Sigmoid colon (tissue), 7 donors: ENCODE data around the gene NR1D2. TPM values are rescaled to one million over a fixed set of nuclear protein-coding genes. Genes with fewer than 3 reads are reported as not detected.
"Not testable (repeated sequence)": the region's sequence is repeated elsewhere in the genome, so short reads cannot be mapped to it uniquely, and the experiment has no call there.

Experiments
- DNase-seq: peaks from one replicate; pipeline ENCODE4 v3.0.0-alpha.2; 2019
- H3K27ac ChIP-seq, 4 donors: fragments of 200-600 bp; sonication (generic); one replicate each; pipeline ENCODE4 v1.5.1; 2016 to 2019; ENCODE audit warnings: mild to moderate bottlenecking in 1 of 4
- H3K27me3 ChIP-seq, 3 donors: fragments of 200-600 bp; sonication (generic); one replicate each; pipeline ENCODE4 v1.5.1; 2019; ENCODE audit warnings: mild to moderate bottlenecking in 1 of 3
- H3K36me3 ChIP-seq, 4 donors: fragments of 200-600 bp; sonication (generic); one replicate each; pipeline ENCODE4 v1.5.1; 2016 to 2019
- H3K4me1 ChIP-seq, 4 donors: fragments of 200-600 bp; sonication (generic); one replicate each; pipeline ENCODE4 v1.5.1; 2017 to 2019
- H3K4me3 ChIP-seq, 4 donors: fragments of 200-600 bp; sonication (generic); one replicate each; pipeline ENCODE4 v1.5.1; 2017 to 2019; ENCODE audit warnings: mild to moderate bottlenecking in 2 of 4, moderate library complexity in 1 of 4
- H3K9me3 ChIP-seq, 4 donors: fragments of 200-600 bp in 3 of 4; sonication (generic) in 3 of 4; one replicate each; pipeline versions ENCODE4 v1.5.1 to v1.6.1; 2013 to 2019
- EP300 ChIP-seq, 4 donors: sonication (generic); formaldehyde crosslinking; IDR thresholded peaks; one replicate each; pipeline ENCODE4 v1.6.1; 2017; ENCODE audit warnings: antibody characterized with exemption in 4 of 4
- POLR2A ChIP-seq, 2 donors: fragments of 450-650 bp; IDR thresholded peaks; one replicate each; pipeline ENCODE4 v1.6.1; 2016; ENCODE audit warnings: antibody characterized with exemption in 2 of 2, mild to moderate bottlenecking in 2 of 2, moderate library complexity in 2 of 2
- POLR2AphosphoS5 ChIP-seq, 4 donors: sonication (generic); formaldehyde crosslinking; IDR thresholded peaks; one replicate each; pipeline ENCODE4 v1.6.1; 2017; ENCODE audit warnings: antibody characterized with exemption in 4 of 4
- WGBS, 2 donors: extraction: QIAGEN DNeasy Blood & Tissue Kit; methylation state at CpG; one replicate each; pipeline ENCODE4 v1.1.7; 2013; 5-methylcytosine and 5-hydroxymethylcytosine counted together
- intact Hi-C: fragments of 100-400 bp; cut with DNase I; formaldehyde crosslinking; loops from one replicate; pipeline ENCODE4 v1.15.1; 2023
- polyA plus RNA-seq, 3 donors: library from polyadenylated mRNA; stranded (reverse); fragments of 200-250 nt; gene quantifications; one replicate each; pipeline ENCODE4 v1.2.3, GENCODE V29; 2013
- total RNA-seq, 4 donors: library from RNA; depleted of rRNA; stranded (reverse); fragments of >200 nt; gene quantifications; one replicate each; pipeline ENCODE4 v1.1.0, GENCODE V29; 2016
- TF ChIP-seq, protein P1 (sequence below), 4 experiments: fragments of 450-650 bp in 3 of 4; fragments of 200-600 bp in 1 of 4; IDR thresholded peaks; one replicate each; pipeline ENCODE4 v1.5.1; 2016 to 2019; ENCODE audit warnings: antibody characterized with exemption in 4 of 4, mild to moderate bottlenecking in 3 of 4, moderate library complexity in 2 of 4
- donor health status: healthy with polysubstance abuse.
- donor health status: Bipolar disorder and iron deficiency.
- donor health status: healthy.

The NR1D2 gene
- total and polyA plus RNA-seq, 7 donors = 7.7 to 63.7 (median 43.8) TPM

DNA sequence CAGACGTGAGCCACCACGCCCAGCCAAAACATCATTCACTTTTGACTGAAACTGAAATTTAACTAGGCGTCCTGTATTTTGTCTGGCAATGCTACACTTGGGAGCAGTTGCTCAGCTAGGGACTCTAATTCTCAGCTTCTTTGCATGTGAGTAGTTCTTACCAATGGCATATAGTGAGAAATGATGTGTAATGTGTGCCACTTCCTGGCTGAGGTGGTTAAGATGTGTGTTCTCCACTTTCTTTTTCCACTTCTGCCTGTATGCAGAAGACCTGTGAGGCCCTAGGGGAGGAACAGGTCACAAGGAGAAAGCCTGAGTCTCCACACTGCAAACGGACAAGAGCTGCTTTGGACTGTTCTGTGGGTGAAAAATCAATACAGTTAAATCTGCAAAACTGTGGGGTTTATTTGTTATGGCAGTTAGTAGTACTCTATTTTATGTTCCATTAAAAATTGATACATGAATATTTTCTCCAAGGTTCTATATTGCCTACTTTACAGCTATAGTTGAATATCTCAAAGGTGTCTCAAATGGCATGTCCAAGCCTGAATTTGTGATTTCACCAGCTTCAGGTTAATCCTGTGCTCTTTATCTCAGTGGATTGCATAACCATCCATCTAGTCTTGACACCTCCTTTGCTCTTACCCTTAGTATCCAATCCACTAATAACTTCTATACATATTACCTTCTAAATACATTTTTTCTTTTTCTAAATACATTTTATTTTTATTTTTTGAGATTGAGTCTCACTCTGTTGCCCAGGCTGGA lies 59.3 kb downstream of the NR1D2 start:
- H3K36me3 ChIP-seq = no peaks in the 10 kb centered on the region
- intact Hi-C loops = no loop called here
- TF ChIP-seq, protein P1, sequence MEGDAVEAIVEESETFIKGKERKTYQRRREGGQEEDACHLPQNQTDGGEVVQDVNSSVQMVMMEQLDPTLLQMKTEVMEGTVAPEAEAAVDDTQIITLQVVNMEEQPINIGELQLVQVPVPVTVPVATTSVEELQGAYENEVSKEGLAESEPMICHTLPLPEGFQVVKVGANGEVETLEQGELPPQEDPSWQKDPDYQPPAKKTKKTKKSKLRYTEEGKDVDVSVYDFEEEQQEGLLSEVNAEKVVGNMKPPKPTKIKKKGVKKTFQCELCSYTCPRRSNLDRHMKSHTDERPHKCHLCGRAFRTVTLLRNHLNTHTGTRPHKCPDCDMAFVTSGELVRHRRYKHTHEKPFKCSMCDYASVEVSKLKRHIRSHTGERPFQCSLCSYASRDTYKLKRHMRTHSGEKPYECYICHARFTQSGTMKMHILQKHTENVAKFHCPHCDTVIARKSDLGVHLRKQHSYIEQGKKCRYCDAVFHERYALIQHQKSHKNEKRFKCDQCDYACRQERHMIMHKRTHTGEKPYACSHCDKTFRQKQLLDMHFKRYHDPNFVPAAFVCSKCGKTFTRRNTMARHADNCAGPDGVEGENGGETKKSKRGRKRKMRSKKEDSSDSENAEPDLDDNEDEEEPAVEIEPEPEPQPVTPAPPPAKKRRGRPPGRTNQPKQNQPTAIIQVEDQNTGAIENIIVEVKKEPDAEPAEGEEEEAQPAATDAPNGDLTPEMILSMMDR (IDR thresholded peaks at IDR 0.05) = no peak
- TF ChIP-seq POLR2AphosphoS5 (IDR thresholded peaks at IDR 0.05) (no peak), POLR2A (IDR thresholded peaks at IDR 0.05) (no peak), EP300 (IDR thresholded peaks at IDR 0.05) (no peak)
- peaks cover 0 to under 1% (median under 1%) of the 10 kb centered on the region in 4 donors for H3K4me1 ChIP-seq
- H3K9me3 ChIP-seq = no peaks in the 10 kb centered on the region
- DNase-seq = no peak
- H3K27me3 ChIP-seq = no peaks in the 10 kb centered on the region
- no peak overlapping the region for H3K27ac ChIP-seq
- 73 to 77% methylated on average over 4 of the region's 4 CpGs for WGBS, 2 donors
- H3K4me3 ChIP-seq = no peak overlapping the region

DNA sequence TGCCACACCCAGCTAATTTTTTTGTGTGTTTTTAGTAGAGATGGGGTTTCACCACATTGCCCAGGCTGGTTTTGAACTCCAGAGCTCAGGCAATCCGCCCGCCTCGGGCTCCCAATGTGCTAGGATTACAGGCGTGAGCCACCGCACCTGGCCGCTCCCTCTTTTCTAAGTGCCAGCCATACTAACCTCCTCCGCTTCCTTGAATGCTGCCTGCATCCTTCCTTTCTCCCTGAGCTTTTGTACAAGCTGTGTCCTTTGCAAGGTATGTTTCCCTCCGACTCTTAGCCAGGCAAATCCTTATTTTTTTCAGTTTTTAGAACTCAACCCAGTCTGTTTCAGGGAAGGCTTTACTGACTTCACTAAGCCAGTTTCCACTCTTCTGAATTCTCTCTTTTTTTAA lies 60.6 kb downstream of the NR1D2 start:
- 79 to 87% methylated on average over 8 of the region's 8 CpGs for WGBS, 2 donors
- Histone ChIP-seq H3K27ac (no peak overlapping the region), H3K4me1 (no peaks in the 10 kb centered on the region), H3K9me3 (no peaks in the 10 kb centered on the region), H3K27me3 (no peaks in the 10 kb centered on the region), H3K36me3 (no peaks in the 10 kb centered on the region), H3K4me3 (no peak overlapping the region)
- DNase-seq = no peak
- no peak for TF ChIP-seq POLR2AphosphoS5 (IDR thresholded peaks at IDR 0.05)
- intact Hi-C loops = no loop called here

DNA sequence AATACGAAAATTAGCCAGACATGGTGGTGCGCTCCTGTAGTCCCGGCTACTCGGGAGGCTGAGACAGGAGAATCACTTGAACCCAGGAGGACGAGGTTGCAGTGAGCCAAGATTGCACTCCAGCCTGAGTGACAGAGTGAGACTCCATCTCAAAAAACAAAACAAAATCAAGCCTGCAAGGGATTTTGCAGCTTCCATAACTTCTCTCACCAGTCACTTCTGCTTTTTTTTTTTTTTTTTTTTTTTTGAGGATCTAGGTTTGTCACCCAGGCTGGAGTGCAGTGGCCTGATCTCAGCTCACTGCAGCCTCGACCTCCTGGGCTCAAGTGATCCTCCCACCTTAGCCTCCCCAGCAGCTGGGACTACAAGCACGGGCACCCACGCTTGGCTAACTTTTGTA lies 65.7 kb downstream of the NR1D2 start:
- DNase-seq, intact Hi-C loops: not testable (repeated sequence)
- 86 to 93% methylated on average over 8 of the region's 8 CpGs for WGBS, 2 donors

DNA sequence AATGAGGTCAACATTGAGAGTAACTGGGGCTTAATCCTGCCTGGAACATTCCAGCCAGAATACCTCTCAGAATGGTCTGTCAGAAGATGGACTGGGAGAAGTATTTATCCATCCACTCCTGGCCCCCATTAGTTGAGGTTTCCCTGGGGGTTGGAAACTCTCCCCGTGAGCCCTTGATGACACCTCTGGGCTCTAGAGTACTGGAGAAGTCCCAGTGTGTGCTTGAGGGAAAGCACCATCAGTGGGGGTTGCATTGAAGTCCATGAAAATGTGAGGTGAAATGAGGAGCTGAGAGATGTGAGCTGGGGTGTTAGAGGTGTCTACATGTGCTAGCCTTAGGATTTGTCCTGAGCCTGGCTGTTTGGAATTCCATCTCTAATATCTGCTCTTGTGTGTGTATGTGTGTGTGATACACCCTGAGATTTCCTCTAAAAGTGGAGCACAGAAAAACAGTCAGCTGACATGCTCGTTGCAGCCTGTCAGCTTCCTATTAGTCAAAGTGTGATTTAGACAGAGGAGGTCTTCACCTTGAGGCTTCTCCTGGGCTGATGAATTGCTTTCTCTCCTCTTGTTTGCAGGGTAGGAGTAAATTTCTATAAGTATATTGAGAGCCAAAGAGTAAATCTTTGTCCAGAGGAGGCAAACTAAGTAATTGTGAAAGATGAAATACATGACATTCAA lies 67.6 kb downstream of the NR1D2 start:
- intact Hi-C loops = no loop called here
- Histone ChIP-seq H3K9me3 (no peaks in the 10 kb centered on the region), H3K27ac (no peak overlapping the region), H3K36me3 (no peaks in the 10 kb centered on the region), H3K4me1 (no peaks in the 10 kb centered on the region), H3K27me3 (no peaks in the 10 kb centered on the region), H3K4me3 (no peak overlapping the region)
- TF ChIP-seq, protein P1 (IDR thresholded peaks at IDR 0.05) = no peak
- TF ChIP-seq POLR2A (IDR thresholded peaks at IDR 0.05) (no peak), POLR2AphosphoS5 (IDR thresholded peaks at IDR 0.05) (no peak), EP300 (IDR thresholded peaks at IDR 0.05) (no peak)
- DNase-seq = no peak
- WGBS, 2 donors = 68 to 71% methylated on average over 2 of the region's 2 CpGs

More for the DNA sequence above, 65.7 kb downstream of the NR1D2 start:
- not testable (repeated sequence) for H3K9me3 ChIP-seq, H3K4me1 ChIP-seq, H3K4me3 ChIP-seq, H3K27me3 ChIP-seq, H3K27ac ChIP-seq, H3K36me3 ChIP-seq

DNA sequence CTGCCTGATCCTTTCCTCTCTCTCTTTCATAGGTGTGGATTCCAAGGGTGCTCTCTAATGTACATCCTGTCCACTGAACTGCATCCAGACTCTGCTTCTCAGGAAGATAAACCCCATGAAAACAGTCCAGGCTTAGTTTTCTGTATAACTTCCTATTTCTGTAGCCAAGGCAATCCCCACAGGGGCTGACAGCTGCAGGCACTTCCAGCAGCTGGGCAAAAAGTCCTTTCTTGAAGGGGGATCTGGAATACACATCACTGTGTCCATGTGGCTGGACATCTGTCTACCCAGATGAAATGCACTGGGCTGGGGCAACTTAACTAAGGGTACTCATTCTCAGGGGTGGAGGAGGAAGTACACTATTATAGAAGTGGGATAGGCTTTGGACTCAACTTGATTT lies 72.2 kb downstream of the NR1D2 start:
- H3K27me3 ChIP-seq = no peaks in the 10 kb centered on the region
- no peak overlapping the region for H3K4me3 ChIP-seq
- H3K27ac ChIP-seq = no peak overlapping the region
- H3K9me3 ChIP-seq = no peaks in the 10 kb centered on the region
- H3K4me1 ChIP-seq = no peaks in the 10 kb centered on the region
- intact Hi-C loops = no loop called here
- no peak for TF ChIP-seq POLR2AphosphoS5 (IDR thresholded peaks at IDR 0.05)
- no peak for TF ChIP-seq POLR2A (IDR thresholded peaks at IDR 0.05)
- TF ChIP-seq, protein P1 (IDR thresholded peaks at IDR 0.05) = no peak
- no peak for TF ChIP-seq EP300 (IDR thresholded peaks at IDR 0.05)
- no peaks in the 10 kb centered on the region for H3K36me3 ChIP-seq
- no peak for DNase-seq
